GM18873 (cell line): Measurements from ENCODE around the gene EEF1G.
A peak's percentile ranks its signal among the peaks of the same experiment; 100 is the strongest.
"Not testable (repeated sequence)": the region's sequence is repeated elsewhere in the genome, so short reads cannot be mapped to it uniquely, and the experiment has no call there.

Source experiments
- ATAC-seq: cut with Tn5 transposase; IDR thresholded peaks from one replicate; pipeline ENCODE4 v1.9.1; 2021; ENCODE audit warnings: mild to moderate bottlenecking, moderate library complexity, moderate number of reproducible peaks; ENCODE audit not compliant: unreplicated experiment, low FRiP score

EEF1G gene

DNA sequence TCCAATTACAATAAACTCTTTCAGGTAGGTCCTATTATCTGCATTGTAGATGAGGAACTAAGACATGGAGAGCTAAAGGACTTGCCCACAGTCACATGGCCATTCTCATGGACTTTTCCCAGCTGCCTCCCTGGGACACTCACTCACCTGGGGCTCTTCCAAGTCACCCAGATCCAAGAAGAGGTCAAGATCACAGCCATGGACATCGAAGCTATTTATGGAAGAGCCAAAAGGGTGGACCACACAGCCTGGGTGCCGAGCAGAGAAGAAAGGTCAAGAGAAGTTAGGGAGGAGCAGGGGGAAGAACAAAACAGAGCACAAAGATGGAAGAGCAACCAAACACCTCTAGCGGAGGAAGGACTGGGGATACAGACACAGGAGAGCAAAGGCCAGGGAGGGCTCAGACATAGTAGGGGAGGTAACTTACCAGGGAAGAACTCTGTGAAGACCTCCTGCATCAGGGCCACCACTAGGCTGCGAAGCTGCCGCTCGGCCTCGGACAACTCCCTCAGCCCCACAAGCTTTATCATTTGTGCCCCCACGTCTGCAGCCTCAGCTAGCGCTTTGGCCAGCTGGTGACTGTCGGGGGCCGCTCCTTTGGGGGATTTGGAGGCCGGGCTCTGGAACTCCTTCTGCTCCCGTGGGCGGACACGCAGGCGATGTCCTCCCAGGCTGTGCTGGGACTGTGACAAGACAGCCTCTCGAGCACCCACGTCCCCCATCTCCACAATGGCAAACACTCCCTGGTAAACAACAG, 7.4 kb upstream of the EEF1G start:
- no peak for ATAC-seq

DNA sequence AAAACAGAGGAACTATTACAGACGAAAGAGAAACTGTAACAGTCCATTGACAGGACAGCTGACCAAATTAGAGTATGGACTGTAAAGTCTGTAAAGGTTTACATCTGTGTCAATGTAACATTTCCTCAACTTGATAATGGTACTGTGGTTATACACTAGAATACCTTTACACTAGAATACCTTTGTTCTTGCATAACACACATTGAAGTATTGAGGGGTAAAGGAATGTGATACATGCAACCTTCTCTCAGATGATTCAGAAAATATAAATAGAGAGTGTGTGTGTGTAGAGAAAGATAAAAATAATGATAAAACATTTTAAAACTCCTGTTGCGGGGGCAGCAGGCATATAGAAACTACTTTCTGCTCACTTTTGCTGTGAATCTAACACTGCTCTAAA, 5.6 kb upstream of the EEF1G start:
- no peak for ATAC-seq

DNA sequence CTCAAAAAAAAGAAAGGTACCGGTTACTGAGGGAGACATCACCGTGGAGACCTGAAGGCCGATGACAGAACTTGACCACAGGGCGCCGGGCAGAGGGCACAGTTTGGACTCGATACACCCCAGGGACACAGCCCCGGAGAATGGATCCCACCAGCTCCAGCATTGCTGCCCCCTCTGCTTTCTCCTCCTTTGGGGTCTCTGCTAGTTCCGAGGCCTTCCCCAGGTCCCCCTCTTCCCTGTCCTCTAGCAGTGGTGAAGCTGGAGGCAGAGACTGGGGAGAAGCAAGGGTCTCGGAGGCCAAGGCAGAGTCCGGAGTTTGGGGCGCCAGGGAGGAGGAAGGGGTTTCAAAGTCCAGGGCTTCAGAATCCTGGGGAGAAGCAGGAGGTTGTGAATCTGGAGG, 4.8 kb upstream of the EEF1G start:
- ATAC-seq: no peak

DNA sequence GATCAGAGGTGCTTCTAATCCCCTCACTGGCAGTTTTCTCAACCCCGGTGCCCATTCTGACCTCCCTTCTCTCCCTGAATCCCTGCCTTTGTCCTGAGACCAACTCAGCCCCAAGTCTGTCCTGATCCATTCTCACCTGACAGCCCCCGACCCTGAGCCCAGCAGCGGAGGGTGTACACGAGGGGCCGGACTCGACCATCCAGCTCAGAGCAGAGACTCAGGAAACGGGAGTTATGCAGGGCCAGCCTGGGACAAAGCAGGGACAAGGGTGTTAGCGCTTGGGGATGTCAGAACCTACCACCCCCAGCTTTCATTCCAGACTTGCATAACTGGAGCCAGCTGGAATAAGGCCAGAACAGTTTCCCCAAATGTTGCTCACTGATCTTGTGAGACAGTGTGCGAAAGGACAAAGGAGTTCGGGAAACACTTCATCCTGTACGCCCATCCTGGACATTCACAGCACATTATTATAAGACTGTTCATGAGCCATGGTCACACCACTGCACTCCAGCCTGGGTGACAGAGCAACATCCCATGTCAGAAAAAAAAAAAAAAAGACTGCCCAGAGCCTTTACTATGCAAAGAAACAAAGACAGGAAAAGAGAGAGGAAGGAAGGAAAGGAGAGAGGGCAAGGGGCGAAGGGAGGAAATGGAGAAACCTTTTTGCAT, 3.5 kb upstream of the EEF1G start:
- ATAC-seq: no peak

DNA sequence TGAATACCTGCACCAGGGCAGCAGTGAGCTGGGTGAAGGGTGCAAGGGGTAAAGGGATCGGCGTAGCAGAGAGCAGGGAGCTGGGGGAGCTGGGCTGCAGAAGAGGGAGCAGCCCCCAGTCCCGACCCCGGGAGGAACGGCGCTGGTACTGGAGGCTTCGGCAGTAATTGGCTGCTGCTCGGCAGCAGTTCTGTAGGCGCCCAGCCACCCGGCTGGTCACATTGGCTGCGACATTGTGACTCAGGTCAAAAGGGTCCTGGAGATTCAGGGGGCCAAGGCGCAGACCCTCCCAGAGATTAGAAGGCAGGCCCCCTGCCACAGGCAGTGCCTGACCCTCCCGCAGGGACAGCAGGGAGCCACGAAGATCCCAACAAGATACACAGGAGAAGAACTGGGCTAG, 2.1 kb upstream of the EEF1G start:
- ATAC-seq: no peak

DNA sequence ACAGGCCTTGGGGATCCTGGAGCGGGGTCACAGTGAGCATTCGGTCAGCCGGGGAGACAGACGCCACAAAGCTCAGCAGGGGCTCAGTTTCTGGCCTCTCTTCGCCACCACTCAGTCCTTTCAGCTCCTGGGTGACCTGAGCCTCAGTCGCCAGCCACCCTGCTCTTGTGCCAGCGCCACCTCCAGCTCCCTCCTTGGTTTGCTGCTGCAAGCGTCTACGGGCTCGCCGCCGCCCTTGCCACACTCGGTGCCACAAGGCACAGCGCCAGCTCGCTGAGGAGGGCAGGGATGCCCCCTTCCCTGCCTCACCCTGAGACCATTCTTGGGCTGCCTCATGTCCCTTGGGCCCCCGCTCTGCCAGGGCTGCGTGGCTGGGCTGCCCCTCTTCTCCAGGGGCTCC, 1.5 kb upstream of the EEF1G start:
- ATAC-seq: no peak

DNA sequence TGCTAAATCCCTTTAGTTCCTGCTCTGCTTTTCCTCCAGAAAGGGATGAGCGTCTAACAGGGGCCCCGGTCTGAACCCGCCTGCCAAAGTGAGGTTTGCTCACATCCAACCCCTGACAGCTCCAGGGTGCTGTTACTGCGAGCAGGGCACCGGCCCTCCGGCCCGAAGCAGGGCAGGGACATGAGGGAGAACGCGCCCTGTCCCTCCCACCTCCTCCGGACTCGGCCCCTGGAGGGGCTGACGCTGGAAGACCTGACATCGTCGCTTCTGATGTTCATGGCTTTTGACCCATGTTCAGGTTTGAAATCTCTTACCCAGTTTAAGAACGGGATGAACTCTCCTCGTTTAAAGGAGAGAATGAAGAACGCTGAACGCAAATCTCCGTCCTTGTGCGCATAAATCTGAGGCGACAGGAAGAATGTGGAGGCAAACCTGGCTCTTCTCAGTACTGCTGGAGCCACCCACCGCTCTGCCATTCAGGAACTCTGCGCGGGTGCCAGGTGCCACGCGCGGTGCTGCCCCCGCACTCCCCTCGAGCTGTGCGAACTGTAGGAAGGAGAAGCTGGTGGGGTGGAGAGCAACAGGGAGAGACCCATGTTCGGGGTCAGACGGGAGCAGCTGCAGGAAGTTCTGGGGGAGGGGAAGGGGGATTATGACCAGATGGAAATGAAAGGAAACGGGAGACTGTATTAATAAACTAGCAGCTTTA, 826 bp upstream of the EEF1G start:
- ATAC-seq: peak; percentile 11

DNA sequence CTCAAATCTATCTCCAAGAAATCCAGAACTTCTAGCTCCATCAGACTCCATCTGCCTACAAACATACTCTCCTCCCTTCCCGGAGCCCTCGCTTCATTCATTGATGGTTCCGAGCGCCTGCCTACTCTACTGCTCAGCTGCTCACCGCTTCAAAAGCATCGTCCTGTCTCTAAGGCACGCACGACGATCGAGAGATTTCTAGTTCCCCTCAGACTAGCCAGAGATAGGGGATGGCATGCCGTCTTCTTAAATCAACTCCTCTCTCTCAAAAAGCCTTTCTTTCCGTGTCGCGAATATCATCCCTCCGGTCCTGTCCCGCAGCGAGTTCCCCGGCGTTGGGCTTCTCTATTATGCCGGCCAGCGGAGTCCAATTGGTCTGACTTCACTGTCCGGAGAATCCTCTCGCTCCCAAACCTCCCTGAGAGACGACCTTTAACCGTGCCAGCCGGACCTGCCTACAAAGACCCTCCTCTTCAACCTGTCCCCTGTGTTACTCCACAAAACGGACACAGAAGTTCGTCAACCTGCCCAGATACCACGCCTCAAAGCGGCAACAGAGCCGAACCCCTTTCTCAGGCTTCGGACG, 592 bp downstream of the EEF1G start:
- no peak for ATAC-seq

DNA sequence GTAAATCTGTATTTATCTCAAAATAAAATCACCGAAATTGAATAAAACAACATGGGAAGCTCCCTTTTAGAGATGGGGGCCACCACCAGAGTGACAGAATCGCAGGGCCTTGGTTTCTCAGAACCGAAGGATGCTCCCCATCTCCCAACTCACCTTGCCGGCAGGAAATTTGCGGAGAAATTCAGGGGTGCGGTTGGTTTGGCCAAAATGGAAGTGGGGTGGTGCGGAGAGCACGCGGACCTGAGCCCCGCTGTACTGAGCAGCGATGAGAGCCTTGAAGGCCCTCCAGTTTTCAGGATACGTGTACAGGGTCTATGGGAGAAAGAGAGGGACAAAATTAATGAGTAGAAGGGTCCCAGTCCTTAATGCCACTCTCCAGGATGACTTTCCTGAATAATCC, 1.3 kb downstream of the EEF1G start:
- no peak for ATAC-seq

DNA sequence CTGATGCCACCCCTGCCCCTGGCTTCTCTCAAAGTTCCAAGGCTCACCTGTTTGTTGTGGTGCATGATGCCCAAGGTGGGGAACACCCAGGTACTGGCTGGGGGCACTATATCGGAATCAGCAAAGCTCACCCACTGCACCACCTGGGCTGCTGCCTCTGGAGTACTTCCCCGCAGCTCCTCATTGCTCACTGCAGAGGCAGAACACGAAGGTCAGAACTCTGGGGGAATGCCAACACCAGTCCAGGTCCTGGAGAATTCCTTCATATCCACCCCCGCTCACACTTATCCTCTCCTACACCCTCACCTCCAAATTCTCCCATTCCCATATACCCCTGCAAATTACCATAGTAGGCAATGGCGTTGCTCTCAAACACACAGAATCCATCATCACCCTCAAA, 2.2 kb downstream of the EEF1G start:
- not testable (repeated sequence) for ATAC-seq

DNA sequence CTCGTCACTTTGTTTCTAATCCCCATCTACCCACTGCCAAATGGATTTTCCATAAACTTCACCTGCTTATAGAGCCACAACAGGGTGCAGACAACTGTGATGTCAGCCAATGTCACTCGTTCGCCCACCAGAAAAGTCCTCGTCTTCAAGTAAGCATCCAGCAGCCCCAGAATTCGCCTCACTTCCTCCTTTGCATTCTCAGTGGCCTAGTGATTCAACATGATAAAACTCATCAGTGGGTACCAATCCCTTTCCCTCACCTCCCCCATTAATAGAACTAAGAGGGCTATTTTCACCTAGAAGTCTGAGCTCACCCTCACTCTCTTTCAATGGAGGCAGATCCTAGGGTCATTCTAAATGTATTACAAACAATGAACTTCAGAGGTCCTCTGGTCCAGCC, 2.8 kb downstream of the EEF1G start:
- ATAC-seq: not testable (repeated sequence)

DNA sequence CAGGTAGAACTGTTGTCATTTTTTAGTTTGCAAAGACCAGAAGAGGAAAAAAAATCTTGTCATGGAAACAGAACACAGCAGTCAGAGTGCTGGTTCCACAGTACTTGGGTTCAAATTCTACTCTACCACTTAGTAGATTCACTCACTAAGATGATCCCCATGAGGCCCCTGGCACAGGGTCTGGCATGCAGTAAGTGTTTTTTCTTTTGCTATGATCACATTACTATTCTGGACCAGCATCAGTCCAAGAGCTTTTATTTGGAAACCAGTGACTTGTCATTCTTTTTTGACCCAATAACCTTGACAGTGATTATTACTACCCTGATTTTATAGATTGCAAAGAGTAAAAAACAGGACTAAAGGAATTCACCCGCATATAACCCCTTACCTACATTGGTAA, 4.1 kb downstream of the EEF1G start:
- no peak for ATAC-seq

DNA sequence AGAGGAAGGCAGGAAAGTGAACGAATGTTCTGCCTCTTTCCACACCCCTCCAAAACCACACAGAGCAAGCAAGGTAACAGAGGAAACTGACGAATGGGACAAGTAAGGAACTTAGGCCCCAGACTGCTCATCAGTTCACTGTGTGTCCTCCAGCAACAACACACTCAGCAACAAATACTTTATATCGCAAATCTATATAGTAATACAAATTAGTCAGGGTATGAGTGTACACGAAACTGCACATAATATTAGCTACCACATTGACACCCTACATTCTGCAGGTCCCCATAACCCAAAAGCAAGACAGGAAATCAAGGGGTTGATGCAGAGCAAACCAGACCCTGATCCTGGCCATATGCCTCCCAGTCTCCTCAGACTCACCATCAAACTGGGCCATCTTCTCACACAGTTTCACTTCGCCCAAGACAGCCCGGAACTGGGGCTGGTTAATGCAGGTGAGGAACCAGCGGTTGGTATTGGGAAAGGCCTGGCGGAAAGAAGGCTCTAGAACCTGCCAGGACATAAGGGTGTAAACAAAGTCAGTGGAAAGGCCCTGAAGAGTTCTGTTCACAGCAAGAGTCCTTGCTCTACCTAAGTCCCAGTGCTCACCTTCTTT, 6.6 kb downstream of the EEF1G start:
- no peak for ATAC-seq

DNA sequence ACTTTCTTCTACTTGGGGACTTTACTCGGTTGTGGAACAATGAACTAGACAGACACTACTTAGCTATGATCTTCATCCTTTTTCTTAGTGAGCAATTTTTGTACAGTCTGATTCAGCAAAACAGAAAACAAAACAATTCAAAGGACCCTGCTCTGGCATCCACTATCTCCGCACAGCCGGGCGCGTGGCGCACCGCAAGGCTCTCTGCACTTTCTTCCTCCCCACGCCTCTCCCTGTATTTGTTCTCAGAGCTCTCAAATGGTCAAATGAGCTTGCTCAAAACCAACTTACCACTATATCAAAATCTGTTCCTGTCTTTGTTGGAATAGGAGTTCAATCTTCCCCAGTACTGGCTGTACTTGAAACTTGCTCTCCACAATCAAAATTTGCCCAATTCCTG, 7.4 kb downstream of the EEF1G start:
- ATAC-seq: no peak

DNA sequence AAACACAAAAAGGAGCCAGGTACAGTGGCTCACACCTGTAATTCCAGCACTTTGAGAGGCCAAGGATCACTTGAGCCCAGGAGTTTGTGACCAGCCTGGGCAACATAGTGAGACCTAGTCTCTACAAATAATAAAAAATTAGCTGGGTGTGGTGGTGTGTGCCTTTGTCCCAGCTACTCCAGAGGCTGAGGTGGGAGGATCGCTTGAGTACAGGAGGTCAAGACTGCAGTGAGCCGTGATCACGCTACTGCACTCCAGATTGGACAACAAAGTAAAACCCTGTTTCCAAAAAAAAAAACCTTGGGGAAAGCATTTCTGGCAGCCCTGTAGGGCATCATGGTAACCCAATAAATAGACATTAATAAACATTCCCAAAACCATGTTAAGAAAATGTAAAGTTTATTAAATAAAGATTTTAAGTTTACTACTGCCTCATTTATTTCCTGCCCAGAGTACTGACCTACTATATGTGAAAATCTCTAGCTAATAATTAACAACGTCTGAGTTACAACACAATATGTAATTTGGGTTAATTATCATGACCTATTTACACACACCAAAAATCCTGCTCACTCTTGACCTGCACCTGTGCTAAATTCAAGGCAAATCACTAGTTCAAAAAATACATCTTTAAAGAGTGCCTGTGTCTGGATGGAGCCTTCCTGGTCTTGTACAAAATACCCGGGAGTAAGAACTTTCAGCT, 8.4 kb downstream of the EEF1G start:
- no peak for ATAC-seq

DNA sequence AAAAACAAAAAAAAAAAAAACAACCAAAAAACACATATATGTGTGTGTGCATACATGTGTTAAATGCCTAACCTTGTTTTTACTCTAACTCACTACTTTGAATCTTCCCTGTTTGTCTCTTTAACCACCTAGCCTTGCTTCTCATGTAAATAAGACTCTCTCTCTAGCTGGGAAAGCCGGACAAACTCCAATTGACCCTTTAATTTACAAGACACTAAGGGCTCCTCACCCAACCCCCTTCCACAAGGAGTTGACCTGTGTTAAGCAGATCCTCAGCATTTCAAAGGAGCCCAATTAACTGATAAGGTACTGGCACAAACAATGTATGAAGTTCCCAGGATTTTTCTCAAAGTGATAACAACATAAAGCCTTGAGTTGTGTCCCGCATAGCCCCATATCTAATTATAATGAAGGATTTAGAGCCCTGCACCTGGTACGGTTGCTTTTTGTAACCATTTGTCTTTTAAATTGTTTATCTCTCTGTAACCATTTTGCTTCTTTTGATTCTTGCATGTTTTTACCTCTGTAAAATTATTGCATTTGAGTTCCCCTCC, 11.9 kb downstream of the EEF1G start:
- not testable (repeated sequence) for ATAC-seq

DNA sequence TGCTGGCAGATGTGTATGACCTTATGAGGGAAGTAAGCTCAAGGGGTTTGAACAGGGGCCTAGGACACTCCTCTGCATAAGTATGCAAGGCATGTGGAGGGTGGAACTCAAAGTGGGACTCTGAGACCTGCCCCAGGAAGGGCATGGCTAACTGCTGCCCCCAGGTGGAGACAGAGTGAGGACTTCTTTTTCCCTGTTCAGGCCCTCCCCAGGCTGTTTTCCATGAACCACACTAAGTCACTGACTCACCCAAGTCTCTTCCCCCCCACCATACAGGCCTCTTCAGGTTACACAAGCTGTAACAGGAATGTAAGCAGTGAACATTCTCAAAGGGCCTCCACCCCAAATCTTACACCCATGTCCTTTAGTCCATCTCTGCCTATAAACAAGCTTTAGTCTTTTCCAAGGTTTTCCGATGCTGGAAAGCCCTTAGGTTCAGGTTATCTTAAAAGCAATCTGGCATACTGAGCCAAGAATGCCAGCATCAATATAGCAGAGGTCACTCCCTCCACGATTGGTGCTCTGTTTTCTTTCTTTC, 13.1 kb downstream of the EEF1G start:
- no peak for ATAC-seq

DNA sequence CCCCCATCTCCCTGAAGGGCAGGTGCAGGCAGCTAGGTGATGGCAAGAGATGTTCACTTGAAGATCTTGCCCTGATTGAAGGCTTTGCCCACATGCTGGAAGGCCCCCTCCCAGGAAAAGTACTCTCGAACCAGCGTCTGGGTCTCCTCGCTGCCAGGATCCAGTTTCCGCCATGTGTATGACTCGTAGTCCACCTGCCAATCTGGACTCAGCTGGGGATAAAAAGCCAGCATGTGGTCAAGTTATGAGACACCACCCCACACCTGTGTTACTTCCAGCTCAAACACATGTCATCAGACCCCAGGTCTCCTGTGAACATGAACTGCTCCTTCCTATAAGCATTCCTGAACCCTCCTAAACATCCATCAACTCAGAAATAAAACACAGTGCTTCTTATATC, 14.1 kb downstream of the EEF1G start:
- not testable (repeated sequence) for ATAC-seq

DNA sequence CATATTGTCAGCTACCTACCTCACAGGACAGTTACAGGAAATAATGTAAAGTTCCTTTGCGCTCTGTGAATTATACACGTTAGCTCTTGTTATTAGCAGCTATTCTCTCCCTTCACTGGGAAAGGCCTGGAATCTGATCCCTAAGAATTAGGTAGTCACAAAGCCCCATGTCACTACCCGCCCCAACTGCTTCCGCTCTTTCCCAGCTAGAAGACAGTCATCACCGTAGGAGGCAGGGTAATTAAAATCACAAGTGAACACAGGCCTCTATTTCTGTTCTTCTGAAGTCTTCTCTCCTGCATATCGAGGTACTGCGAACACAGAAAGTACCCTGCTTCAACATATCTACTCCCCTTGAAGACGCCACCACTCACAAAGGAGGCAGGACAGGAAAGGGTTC, 14.5 kb downstream of the EEF1G start:
- no peak for ATAC-seq

DNA sequence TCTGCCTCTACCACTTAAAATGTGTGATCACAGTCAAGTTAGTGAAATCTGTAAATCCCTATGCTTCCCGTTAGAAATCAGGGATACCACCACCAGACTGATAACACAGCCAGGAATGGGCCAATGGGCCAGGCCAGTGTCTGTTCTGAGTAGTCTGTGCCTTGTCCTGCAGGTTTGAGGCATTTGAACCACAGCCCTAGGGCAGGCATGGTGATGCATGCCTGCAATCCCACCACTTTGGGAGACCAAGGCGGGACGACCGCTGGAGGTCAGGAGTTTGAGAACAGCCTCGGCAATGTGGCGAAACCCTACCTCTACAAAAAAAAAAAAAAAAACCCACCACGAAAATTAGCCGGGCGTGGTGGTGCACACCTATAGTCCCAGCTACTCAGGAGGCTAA, 15.0 kb downstream of the EEF1G start:
- no peak for ATAC-seq
